PC-3 (cell line): ENCODE data around the gene PAPOLG. TPM values are rescaled to one million over a fixed set of nuclear protein-coding genes. Genes with fewer than 3 reads are reported as not detected.

Source experiments
- ATAC-seq: fragments of 200-7000 bp; cut with Tn5 transposase; 2 replicates; pipeline ENCODE4 v1.9.1; 2020; ENCODE audit warnings: mild to moderate bottlenecking, moderate library complexity
- BruUV-seq: library from RNA; stranded (reverse); fragments of 400-500 nt; replicated peaks from 2 replicates; lab custom pipeline; 2021; lab: Mats Ljungman, UMichigan
- CTCF ChIA-PET: fragments of 300-600 bp; sonication (Branson Sonifier 250); formaldehyde crosslinking; loops from one replicate; lab custom pipeline; 2022; ENCODE audit warnings: antibody characterized with exemption; lab: Charles Lee
- POLR2A ChIA-PET: fragments of 300-600 bp; sonication (Branson Sonifier 250); formaldehyde crosslinking; loops from one replicate; lab custom pipeline; 2022; ENCODE audit warnings: antibody characterized with exemption; ENCODE audit not compliant: unreplicated experiment; lab: Charles Lee
- DNase-seq: peaks from one replicate; pipeline ENCODE4 v3.0.0-alpha.2; 2015
- H2AFZ ChIP-seq: fragments of 300-600 bp; sonication (generic); 2 replicates; pipeline ENCODE4 v1.6.0; 2016; ENCODE audit warnings: antibody characterized with exemption, low read length
- H3F3A ChIP-seq: fragments of 300-600 bp; sonication (generic); one replicate; pipeline ENCODE4 v1.6.0; 2017; ENCODE audit warnings: antibody characterized with exemption, low read length, control low read depth, mild to moderate bottlenecking; ENCODE audit not compliant: unreplicated experiment
- H3K27ac ChIP-seq: fragments of 300-600 bp; sonication (generic); 2 replicates; pipeline ENCODE4 v1.5.1; 2016; ENCODE audit warnings: mild to moderate bottlenecking, low read length
- H3K27me3 ChIP-seq: fragments of 300-600 bp; sonication (generic); 2 replicates; pipeline ENCODE4 v1.6.1; 2016; ENCODE audit warnings: low read length, mixed read lengths
- H3K36me3 ChIP-seq: fragments of 300-600 bp; sonication (generic); 2 replicates; pipeline ENCODE4 v1.6.1; 2016; ENCODE audit warnings: low read depth, mixed run types, low read length, mixed read lengths
- H3K4me1 ChIP-seq: fragments of 300-600 bp; sonication (generic); 2 replicates; pipeline ENCODE4 v1.5.1; 2016; ENCODE audit warnings: low read length; ENCODE audit not compliant: insufficient read depth
- H3K4me2 ChIP-seq: fragments of 300-600 bp; sonication (generic); 2 replicates; pipeline ENCODE4 v1.6.0; 2016; ENCODE audit warnings: low read length
- H3K4me3 ChIP-seq: fragments of 300-600 bp; sonication (generic); 2 replicates; pipeline ENCODE4 v1.5.1; 2016; ENCODE audit warnings: mild to moderate bottlenecking, low read length, mixed read lengths
- H3K79me2 ChIP-seq: fragments of 300-600 bp; sonication (generic); 2 replicates; pipeline ENCODE4 v1.6.1; 2017; ENCODE audit warnings: low read length, mixed read lengths
- H3K9ac ChIP-seq: fragments of 300-600 bp; sonication (generic); 2 replicates; pipeline ENCODE4 v1.6.0; 2016; ENCODE audit warnings: mild to moderate bottlenecking, low read length
- H3K9me2 ChIP-seq: fragments of 300-600 bp; sonication (generic); replicated peaks from 2 replicates; pipeline ENCODE4 v1.6.1; 2016; ENCODE audit warnings: mixed run types, low read length, mixed read lengths
- H3K9me3 ChIP-seq: fragments of 300-600 bp; sonication (generic); 2 replicates; pipeline ENCODE4 v1.6.1; 2016; ENCODE audit warnings: low read length, mixed read lengths
- H4K20me1 ChIP-seq: fragments of 300-600 bp; sonication (generic); 2 replicates; pipeline ENCODE4 v1.6.1; 2016; ENCODE audit warnings: low read length, mixed read lengths
- EZH2 ChIP-seq: fragments of 300-600 bp; sonication (generic); IDR thresholded peaks from one replicate; pipeline ENCODE4 v1.6.1; 2017; ENCODE audit warnings: antibody characterized with exemption, mild to moderate bottlenecking, low read length; ENCODE audit not compliant: unreplicated experiment
- EZH2phosphoT487 ChIP-seq: fragments of 300-600 bp; sonication (generic); IDR thresholded peaks from 2 replicates; pipeline ENCODE4 v1.6.1; 2018; ENCODE audit warnings: mild to moderate bottlenecking, antibody characterized with exemption, low read length, borderline replicate concordance
- intact Hi-C: fragments of 100-400 bp; cut with micrococcal nuclease; formaldehyde crosslinking; loops from 2 replicates; pipeline ENCODE4 v1.9.0; 2023
- total RNA-seq: library from RNA; depleted of rRNA; stranded (reverse); fragments of >200 nt; gene quantifications from 2 replicates; pipeline ENCODE4 v1.2.3, GENCODE V29; 2014
- TF ChIP-seq, protein P1 (sequence below): fragments of 300-600 bp; sonication (generic); conservative IDR thresholded peaks from 2 replicates; pipeline ENCODE4 v1.5.1; 2017; ENCODE audit warnings: antibody characterized with exemption, low read depth, mild to moderate bottlenecking, low read length

Gene PAPOLG
- total RNA-seq, 1 experiment from 2014 or later: 7.1 TPM

DNA sequence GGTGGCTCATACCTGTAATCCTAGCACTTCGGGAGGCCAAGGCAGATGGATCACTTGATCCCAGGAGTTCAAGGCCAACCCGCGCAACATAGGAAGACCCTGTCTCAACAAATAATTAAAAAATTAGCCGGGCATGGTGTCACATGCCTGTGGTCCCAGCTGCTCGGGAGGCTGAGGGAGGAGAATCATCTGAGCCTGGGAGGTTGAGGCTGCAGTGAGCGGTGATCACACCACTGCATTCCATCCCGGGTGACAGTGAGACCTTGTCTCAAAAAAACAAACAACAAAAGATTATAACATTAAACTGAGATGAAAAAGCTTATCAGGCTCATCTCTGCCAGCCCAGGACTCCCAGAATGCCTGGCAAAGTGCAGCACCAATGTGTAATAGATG is 50.5 kb downstream of the PAPOLG start:
- TF ChIP-seq EZH2: no peak
- TF ChIP-seq, protein P1, sequence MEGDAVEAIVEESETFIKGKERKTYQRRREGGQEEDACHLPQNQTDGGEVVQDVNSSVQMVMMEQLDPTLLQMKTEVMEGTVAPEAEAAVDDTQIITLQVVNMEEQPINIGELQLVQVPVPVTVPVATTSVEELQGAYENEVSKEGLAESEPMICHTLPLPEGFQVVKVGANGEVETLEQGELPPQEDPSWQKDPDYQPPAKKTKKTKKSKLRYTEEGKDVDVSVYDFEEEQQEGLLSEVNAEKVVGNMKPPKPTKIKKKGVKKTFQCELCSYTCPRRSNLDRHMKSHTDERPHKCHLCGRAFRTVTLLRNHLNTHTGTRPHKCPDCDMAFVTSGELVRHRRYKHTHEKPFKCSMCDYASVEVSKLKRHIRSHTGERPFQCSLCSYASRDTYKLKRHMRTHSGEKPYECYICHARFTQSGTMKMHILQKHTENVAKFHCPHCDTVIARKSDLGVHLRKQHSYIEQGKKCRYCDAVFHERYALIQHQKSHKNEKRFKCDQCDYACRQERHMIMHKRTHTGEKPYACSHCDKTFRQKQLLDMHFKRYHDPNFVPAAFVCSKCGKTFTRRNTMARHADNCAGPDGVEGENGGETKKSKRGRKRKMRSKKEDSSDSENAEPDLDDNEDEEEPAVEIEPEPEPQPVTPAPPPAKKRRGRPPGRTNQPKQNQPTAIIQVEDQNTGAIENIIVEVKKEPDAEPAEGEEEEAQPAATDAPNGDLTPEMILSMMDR: no peak
- no peak for TF ChIP-seq EZH2phosphoT487
- CTCF ChIA-PET: no interaction called here
- no peak overlapping the region for H3K4me3 ChIP-seq
- H3K9me2 ChIP-seq: no peaks in the 10 kb centered on the region
- DNase-seq (no peak), ATAC-seq (no peak)
- no peaks in the 10 kb centered on the region for H3K36me3 ChIP-seq
- H3F3A ChIP-seq: no peaks in the 10 kb centered on the region
- H3K9ac ChIP-seq: no peak overlapping the region
- H4K20me1 ChIP-seq: no peaks in the 10 kb centered on the region
- no peaks in the 10 kb centered on the region for H3K4me1 ChIP-seq
- no peaks in the 10 kb centered on the region for H3K79me2 ChIP-seq
- no peak overlapping the region for H3K4me2 ChIP-seq
- no TSS peak for BruUV-seq
- no peaks in the 10 kb centered on the region for H3K9me3 ChIP-seq
- no peak overlapping the region for H2AFZ ChIP-seq
- no peaks in the 10 kb centered on the region for H3K27me3 ChIP-seq
- POLR2A ChIA-PET: no interaction called here
- no peak overlapping the region for H3K27ac ChIP-seq
- intact Hi-C loops: no loop called here

DNA sequence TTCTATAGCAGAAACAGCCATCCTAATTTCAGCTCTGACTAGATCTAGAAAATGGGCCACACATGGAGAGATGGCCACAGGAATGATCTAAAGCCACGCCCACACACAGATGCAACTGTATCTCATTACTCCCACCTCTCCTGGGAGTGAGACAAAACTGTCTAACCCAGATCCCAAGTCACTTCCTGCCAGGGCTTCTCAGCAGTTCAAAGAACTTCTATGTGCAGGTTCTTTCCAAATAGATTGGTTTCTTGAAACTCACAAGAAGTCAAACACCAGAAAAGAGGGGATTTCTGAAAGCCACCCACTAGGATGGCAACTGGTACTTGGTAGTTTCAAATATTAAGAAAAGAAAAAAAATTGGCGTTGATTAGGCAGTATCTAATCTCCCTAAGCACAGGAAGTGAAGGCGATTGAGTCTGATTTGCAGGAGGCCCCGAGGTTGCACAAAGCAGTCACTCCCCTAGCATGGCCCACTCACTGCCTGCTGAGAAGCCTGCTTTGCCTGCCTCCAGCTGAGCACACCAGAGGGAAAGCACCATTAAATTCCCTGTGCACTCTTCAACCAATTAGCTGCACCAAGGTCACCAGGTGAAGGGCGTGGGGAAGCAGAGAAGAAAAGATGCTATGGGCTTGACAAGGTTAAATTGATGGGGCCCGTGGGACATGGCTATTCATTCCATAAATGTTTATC is 51.1 kb downstream of the PAPOLG start:
- Histone ChIP-seq H3K9me2 (no peaks in the 10 kb centered on the region), H3K4me1 (no peaks in the 10 kb centered on the region), H3K79me2 (no peaks in the 10 kb centered on the region), H3F3A (no peaks in the 10 kb centered on the region), H3K9me3 (no peaks in the 10 kb centered on the region), H4K20me1 (no peaks in the 10 kb centered on the region), H3K27me3 (no peaks in the 10 kb centered on the region), H3K36me3 (no peaks in the 10 kb centered on the region), H2AFZ (no peak overlapping the region), H3K4me2 (no peak overlapping the region), H3K27ac (no peak overlapping the region), H3K9ac (no peak overlapping the region), H3K4me3 (no peak overlapping the region)
- POLR2A ChIA-PET: no interaction called here
- peak; percentile 13; the same call in 1 of the 2 replicates for ATAC-seq
- TF ChIP-seq EZH2phosphoT487 (no peak), EZH2 (no peak)
- TF ChIP-seq, protein P1: no peak
- CTCF ChIA-PET: no interaction called here
- intact Hi-C loops: no loop called here
- BruUV-seq: no TSS peak
- DNase-seq: peak; percentile 11

DNA sequence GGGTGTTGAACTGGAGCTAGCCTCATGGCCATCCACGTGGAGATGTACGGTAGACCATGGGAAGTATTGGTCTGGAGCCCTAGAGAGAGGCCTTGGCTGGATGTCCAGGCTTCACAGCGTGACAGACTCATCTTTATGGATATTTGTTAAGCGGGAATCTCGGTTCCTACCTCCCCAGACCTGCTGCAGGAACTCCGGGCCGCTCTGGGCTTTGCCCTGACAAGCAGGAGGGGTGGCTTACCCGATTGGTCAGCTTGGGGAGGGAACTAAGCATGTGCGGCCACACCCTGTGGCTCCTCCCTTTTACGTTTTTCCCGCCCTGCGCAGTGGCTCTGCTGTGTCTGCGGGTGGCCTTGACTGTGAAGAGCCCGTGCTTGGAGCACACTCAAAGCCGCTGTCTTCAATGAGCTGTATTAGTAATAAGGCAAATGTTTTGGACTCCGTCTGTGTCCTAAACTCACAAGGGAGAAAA is 52.3 kb downstream of the PAPOLG start:
- H3K9ac ChIP-seq: no peak overlapping the region
- TF ChIP-seq EZH2phosphoT487 (no peak), EZH2 (no peak)
- TF ChIP-seq, protein P1: no peak
- H3K4me1 ChIP-seq: no peaks in the 10 kb centered on the region
- H3K36me3 ChIP-seq: no peaks in the 10 kb centered on the region
- ChIA-PET CTCF (no interaction called here), POLR2A (no interaction called here)
- no peaks in the 10 kb centered on the region for H3K27me3 ChIP-seq
- H3K9me3 ChIP-seq: no peaks in the 10 kb centered on the region
- BruUV-seq: no TSS peak
- DNase-seq (no peak), ATAC-seq (no peak)
- H2AFZ ChIP-seq: no peak overlapping the region
- no peak overlapping the region for H3K4me2 ChIP-seq
- no peak overlapping the region for H3K27ac ChIP-seq
- H3K79me2 ChIP-seq: no peaks in the 10 kb centered on the region
- H4K20me1 ChIP-seq: no peaks in the 10 kb centered on the region
- intact Hi-C loops: no loop called here
- no peak overlapping the region for H3K4me3 ChIP-seq
- H3F3A ChIP-seq: no peaks in the 10 kb centered on the region
- no peaks in the 10 kb centered on the region for H3K9me2 ChIP-seq
